Erythroblast (primary cell): ENCODE measurements around the gene ZNF335.

ENCODE experiments used
- GATA1 ChIP-seq: IDR thresholded peaks from 2 replicates; pipeline ENCODE4 v1.6.1; 2011; ENCODE audit warnings: low read depth, mild to moderate bottlenecking, control low read depth, low read length, moderate library complexity
- POLR2A ChIP-seq: IDR thresholded peaks from 2 replicates; pipeline ENCODE4 v1.6.1; 2011; ENCODE audit warnings: mild to moderate bottlenecking, low read length

DNA sequence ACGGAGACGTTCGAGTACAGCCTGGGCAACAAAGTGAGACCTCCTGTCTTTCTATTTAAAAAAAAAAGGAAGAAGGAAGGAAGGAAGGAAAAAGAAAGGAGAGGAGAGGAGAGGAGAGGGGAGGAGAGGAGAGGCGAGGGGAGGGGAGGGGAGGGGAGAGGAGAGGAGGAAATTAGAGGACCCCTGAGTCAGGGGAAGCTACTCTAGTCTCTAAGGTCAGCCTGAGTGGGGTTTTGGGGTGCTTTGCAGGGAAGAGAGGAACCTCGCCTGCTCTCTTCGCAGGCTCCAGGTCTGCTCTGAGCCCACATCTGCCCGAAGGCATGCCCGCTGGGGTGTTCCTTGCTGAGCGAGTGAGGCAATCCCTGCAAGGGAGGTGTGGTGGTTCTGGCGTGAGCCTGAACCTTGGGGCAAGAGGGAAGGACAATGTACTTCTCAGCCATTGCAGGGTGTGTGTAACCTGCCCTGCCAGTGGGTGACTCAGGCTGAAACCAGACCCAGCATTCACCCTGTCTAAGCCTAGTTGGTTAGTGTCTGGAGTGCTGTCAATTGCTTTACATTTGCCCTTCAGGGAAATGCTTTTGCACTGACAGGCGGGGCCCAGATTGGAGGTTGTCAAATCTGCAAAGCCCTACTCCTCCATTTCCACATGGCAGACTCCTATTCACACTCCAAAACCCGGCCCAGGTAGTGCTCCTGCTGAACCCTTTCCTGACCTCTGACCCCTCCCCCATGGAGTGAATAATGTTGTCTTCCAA is 21.4 kb upstream of the ZNF335 start:
- no peak for TF ChIP-seq POLR2A
- TF ChIP-seq GATA1: no peak
